ENCODE results near the gene ENKUR.

The ENKUR gene

GRCh38 chr10:25036381-25036780 lies 20.4 kb upstream of the ENKUR start:
- TF ChIP-seq CREB1 (IDR thresholded peaks at IDR 0.05; ENCODE audit: low read depth) = no peak
- TF ChIP-seq EGR1 (IDR thresholded peaks at IDR 0.05) = no peak
- TF ChIP-seq TCF12 (IDR thresholded peaks at IDR 0.05; ENCODE audit: low read depth) = no peak
- TF ChIP-seq, protein P1, sequence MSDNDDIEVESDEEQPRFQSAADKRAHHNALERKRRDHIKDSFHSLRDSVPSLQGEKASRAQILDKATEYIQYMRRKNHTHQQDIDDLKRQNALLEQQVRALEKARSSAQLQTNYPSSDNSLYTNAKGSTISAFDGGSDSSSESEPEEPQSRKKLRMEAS (IDR thresholded peaks at IDR 0.05) = no peak
- no peak for TF ChIP-seq RAD21 (IDR thresholded peaks at IDR 0.05; ENCODE audit: low read depth)
- TF ChIP-seq CEBPB (IDR thresholded peaks at IDR 0.05) = no peak
- no peak for TF ChIP-seq ZBTB7A (IDR thresholded peaks at IDR 0.05; ENCODE audit: low read depth)
- no peak for TF ChIP-seq REST (IDR thresholded peaks at IDR 0.05; ENCODE audit: low read depth)
- TF ChIP-seq NFIC (IDR thresholded peaks at IDR 0.05) = no peak
- no peak for TF ChIP-seq FOXM1 (IDR thresholded peaks at IDR 0.05; ENCODE audit: borderline replicate concordance, low read depth)

GRCh38 chr10:25029519-25029918 lies 13.6 kb upstream of the ENKUR start:
- no peak for TF ChIP-seq RAD21 (IDR thresholded peaks at IDR 0.05; ENCODE audit: low read depth)
- no peak for TF ChIP-seq TEAD4 (IDR thresholded peaks at IDR 0.05)
- TF ChIP-seq USF1 (IDR thresholded peaks at IDR 0.05) = no peak
- no peak for TF ChIP-seq YY1 (IDR thresholded peaks at IDR 0.05; ENCODE audit: low read depth)
- no peak for TF ChIP-seq TCF12 (IDR thresholded peaks at IDR 0.05; ENCODE audit: low read depth)
- TF ChIP-seq CEBPB (IDR thresholded peaks at IDR 0.05) = no peak
- no peak for TF ChIP-seq TAF1 (IDR thresholded peaks at IDR 0.05; ENCODE audit: low read depth)
- no peak for TF ChIP-seq NFIC (IDR thresholded peaks at IDR 0.05)
- TF ChIP-seq EP300 (IDR thresholded peaks at IDR 0.05; ENCODE audit: borderline replicate concordance) = no peak

DNA sequence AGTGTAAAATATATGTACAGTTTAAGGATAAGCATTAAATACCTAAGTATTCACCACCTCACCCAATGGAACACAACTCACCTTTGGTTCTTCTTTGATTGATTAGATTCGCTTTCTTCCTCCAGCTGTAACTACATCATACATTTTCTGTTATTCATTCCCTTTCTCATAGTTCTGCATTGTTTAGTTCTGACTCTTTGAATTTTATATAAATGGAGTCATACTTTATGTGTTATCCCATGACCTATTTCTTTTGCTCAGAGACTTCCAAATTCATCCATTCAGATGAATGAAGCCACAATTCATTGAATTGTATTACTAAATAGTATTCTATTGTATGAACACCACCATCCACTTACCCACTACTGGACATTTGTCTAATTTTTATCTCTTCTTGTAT lies 12.8 kb upstream of the ENKUR start:
- TF ChIP-seq USF1 (IDR thresholded peaks at IDR 0.05) = no peak
- TF ChIP-seq TCF12 (IDR thresholded peaks at IDR 0.05; ENCODE audit: low read depth) = no peak
- no peak for TF ChIP-seq TEAD4 (IDR thresholded peaks at IDR 0.05)
- TF ChIP-seq RAD21 (IDR thresholded peaks at IDR 0.05; ENCODE audit: low read depth) = no peak
- TF ChIP-seq NFIC (IDR thresholded peaks at IDR 0.05) = no peak
- TF ChIP-seq CREB1 (IDR thresholded peaks at IDR 0.05; ENCODE audit: low read depth) = no peak
- TF ChIP-seq ZBTB7A (IDR thresholded peaks at IDR 0.05; ENCODE audit: low read depth) = no peak
- no peak for TF ChIP-seq REST (IDR thresholded peaks at IDR 0.05; ENCODE audit: low read depth)
- no peak for TF ChIP-seq FOXM1 (IDR thresholded peaks at IDR 0.05; ENCODE audit: borderline replicate concordance, low read depth)
- no peak for TF ChIP-seq TAF1 (IDR thresholded peaks at IDR 0.05; ENCODE audit: low read depth)
- no peak for TF ChIP-seq EP300 (IDR thresholded peaks at IDR 0.05; ENCODE audit: borderline replicate concordance)
- TF ChIP-seq, protein P1 (IDR thresholded peaks at IDR 0.05) = no peak
- no peak for TF ChIP-seq CEBPB (IDR thresholded peaks at IDR 0.05)
- TF ChIP-seq YY1 (IDR thresholded peaks at IDR 0.05; ENCODE audit: low read depth) = no peak
- TF ChIP-seq EGR1 (IDR thresholded peaks at IDR 0.05) = no peak

GRCh38 chr10:25026463-25026862 lies 10.5 kb upstream of the ENKUR start:
- TF ChIP-seq EGR1 (IDR thresholded peaks at IDR 0.05) (no peak), USF1 (IDR thresholded peaks at IDR 0.05) (no peak), REST (IDR thresholded peaks at IDR 0.05; ENCODE audit: low read depth) (no peak), CEBPB (IDR thresholded peaks at IDR 0.05) (no peak), RAD21 (IDR thresholded peaks at IDR 0.05; ENCODE audit: low read depth) (peak; percentile 8; the same call in 1 of the 2 replicates)
